Measurements from ENCODE around the gene RHBG.

The RHBG gene

DNA sequence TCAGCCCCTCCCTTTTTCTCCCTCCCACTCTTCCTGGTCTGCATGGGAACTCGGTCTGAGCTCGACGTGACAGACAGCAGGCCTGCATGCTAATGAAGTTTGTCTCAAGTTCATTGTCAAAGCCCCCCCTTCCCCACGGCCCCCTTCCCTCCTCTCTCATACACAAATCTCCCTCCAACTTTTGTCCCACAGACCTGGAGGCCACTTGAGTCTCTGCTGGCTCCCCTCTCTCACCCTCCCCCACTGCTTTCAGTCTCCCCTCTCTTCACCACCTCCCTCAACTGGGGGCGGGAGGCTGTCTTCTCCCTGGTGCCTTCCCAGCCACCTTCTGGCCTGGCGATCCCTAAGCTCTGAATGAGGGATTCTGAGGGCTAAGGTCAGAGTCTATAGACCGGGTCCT lies 61.3 kb downstream of the RHBG start:
- no peak overlapping the region for H3K4me3 ChIP-seq (ENCODE audit: low read depth, low read length)
- DNase-seq (ENCODE audit: low read depth), result no peak
- TF ChIP-seq, protein P1, sequence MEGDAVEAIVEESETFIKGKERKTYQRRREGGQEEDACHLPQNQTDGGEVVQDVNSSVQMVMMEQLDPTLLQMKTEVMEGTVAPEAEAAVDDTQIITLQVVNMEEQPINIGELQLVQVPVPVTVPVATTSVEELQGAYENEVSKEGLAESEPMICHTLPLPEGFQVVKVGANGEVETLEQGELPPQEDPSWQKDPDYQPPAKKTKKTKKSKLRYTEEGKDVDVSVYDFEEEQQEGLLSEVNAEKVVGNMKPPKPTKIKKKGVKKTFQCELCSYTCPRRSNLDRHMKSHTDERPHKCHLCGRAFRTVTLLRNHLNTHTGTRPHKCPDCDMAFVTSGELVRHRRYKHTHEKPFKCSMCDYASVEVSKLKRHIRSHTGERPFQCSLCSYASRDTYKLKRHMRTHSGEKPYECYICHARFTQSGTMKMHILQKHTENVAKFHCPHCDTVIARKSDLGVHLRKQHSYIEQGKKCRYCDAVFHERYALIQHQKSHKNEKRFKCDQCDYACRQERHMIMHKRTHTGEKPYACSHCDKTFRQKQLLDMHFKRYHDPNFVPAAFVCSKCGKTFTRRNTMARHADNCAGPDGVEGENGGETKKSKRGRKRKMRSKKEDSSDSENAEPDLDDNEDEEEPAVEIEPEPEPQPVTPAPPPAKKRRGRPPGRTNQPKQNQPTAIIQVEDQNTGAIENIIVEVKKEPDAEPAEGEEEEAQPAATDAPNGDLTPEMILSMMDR (IDR thresholded peaks at IDR 0.05; ENCODE audit: control insufficient read depth, extremely low read depth, insufficient read depth), result no peak

DNA sequence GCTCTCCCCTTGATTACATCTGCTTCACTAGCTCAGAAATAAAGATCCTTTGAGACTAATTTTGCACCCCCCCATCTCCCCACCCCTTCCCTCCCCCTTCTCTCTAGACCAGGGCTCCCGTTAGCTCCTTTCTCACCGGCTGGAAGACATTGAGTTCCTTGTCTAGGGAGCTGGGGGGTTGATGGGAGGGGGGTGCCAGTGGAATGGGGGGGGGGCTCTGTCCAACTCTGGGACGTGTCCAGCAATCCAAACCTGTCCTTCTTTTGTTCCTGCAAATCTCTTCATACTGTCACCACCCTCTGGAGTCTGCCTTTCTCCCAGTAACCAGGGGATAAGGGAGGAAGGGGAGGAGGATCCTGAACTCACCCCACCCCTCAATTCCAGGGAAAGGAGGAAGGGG lies 61.9 kb downstream of the RHBG start:
- H3K4me3 ChIP-seq (ENCODE audit: low read depth, low read length), result no peak overlapping the region
- DNase-seq (ENCODE audit: low read depth), result no peak
- TF ChIP-seq, protein P1 (IDR thresholded peaks at IDR 0.05; ENCODE audit: control insufficient read depth, extremely low read depth, insufficient read depth), result no peak

DNA sequence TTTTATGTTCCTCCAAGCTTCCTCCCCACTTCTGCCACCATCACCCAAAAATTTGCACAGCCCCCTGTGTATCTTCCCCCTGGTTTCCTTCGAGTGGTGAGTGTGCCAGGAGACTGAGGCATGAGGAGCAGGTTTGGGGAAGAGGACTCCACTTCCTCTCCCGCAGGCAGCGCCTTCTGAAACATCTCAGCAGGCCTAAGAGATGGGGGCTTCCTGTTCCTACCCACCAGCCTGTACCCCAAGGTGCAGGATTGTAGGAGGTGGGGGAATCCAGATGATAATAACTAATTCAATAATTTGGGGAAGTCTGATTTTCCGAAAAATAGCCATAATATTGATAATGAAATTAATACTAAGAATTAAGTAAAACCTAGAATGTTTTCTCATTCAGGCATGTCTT lies 62.4 kb downstream of the RHBG start:
- TF ChIP-seq, protein P1 (IDR thresholded peaks at IDR 0.05; ENCODE audit: control insufficient read depth, extremely low read depth, insufficient read depth), result no peak

DNA sequence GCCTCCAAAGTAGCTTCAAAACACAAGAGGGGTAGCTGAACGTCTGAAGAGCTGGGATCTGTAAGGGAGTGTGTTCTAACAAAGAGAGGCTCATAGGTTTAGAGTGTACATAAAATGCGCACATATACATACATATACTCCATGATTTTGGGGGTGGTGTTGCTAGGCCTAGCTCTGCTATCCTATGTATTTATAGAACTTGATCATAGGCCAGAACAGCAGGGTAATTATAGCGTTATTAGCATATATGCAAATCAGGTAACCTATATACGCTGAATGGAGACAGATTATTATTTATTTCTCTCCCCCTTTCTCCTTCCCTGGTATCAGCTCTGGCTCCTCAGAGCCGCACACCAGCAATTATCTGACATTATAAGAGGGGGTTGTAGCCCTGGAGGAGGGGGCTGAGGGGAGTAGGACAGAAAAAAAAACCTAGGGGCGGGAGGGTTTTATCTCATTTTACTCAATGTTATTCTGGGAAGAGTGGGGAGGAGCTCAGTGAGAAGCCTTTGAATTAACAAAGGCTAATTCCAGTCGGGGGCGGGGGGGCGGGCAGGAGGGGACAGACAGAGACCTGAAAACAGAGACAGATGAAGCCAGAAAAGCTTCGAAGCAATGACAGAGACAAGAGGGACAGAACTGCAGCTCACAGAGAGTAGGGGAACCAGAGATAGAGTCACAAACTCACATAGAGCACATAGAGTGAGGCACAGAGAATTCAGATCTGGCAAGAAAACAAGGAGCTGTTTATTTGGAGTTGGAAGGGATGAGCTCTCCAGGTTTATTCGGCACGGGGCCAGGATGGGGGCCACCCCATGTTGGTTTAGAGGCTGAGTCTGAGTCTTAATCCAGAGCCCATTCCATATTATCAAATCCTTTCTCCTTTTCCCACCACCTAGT lies 63.0 kb downstream of the RHBG start:
- no peak for DNase-seq (ENCODE audit: low read depth)
- TF ChIP-seq, protein P1 (IDR thresholded peaks at IDR 0.05; ENCODE audit: control insufficient read depth, extremely low read depth, insufficient read depth), result no peak
- no peak overlapping the region for H3K4me3 ChIP-seq (ENCODE audit: low read depth, low read length)

More for the DNA sequence above, 62.4 kb downstream of the RHBG start:
- no peak overlapping the region for H3K4me3 ChIP-seq (ENCODE audit: low read depth, low read length)
- no peak for DNase-seq (ENCODE audit: low read depth)

DNA sequence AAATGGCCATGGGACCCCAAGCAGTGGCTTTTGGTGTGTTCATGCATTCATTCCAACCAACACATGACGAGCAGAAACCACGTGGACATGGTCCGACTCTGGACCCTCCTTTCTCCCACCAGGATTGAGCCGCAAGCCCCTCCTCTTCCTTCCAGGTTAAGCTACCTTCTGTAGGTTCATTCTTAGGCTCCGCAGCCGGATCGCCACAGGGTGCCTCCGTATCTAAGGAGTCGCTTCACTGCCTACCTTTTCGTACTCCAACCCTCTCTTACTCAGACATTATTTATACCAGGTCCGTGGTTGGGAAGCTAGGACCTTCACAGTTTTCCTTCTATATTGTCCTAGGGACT lies 63.6 kb downstream of the RHBG start:
- DNase-seq (ENCODE audit: low read depth), result no peak
- H3K4me3 ChIP-seq (ENCODE audit: low read depth, low read length), result no peak overlapping the region
- TF ChIP-seq, protein P1 (IDR thresholded peaks at IDR 0.05; ENCODE audit: control insufficient read depth, extremely low read depth, insufficient read depth), result no peak

DNA sequence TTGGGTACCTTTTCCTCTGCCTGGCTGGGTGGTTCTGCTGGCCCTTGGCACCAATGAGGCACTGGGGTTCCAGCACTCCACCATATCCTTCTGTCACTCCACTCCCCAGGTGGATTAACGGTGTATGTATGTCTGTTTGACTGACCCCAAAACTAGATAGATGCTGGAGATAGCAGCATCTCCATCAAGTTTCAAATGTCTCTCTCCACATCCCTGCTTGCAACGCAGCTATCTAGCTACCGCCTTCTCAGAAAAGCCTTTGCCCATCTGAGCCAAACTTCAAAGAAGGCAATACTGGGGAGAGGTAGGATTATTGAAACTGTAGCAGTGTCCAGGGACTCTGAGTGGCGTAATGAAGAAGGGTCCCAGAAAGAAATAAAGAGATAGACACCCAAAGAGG lies 64.0 kb downstream of the RHBG start:
- DNase-seq (ENCODE audit: low read depth), result no peak
- TF ChIP-seq, protein P1 (IDR thresholded peaks at IDR 0.05; ENCODE audit: control insufficient read depth, extremely low read depth, insufficient read depth), result no peak
- no peak overlapping the region for H3K4me3 ChIP-seq (ENCODE audit: low read depth, low read length)

DNA sequence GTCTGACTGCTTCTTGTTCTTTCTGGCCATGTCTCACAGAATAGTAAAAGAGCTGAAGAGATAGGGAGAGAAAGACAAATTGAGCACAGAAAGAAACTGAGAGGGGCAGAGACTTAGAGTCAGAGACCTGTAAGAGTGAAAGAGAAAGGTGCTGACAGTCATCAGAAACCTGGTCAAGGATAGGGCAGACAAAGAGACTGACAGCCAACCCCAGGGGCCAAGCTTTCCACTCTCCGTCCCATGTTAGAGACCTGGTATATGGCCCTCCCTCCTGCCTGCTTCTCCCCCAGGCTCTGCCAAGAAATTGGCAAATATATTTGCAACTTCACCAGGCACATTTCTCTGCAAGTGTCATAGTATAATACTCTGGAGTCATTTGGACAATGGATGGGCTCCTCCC lies 64.6 kb downstream of the RHBG start:
- DNase-seq (ENCODE audit: low read depth), result no peak
- no peak overlapping the region for H3K4me3 ChIP-seq (ENCODE audit: low read depth, low read length)
- TF ChIP-seq, protein P1 (IDR thresholded peaks at IDR 0.05; ENCODE audit: control insufficient read depth, extremely low read depth, insufficient read depth), result no peak

All from LNCaP clone FGC (cell line).